Neuron (in vitro differentiated cells): ENCODE results near the gene FUBP3.

Experiments used
- H2AFZ ChIP-seq: one replicate; pipeline ENCODE4 v1.6.1; 2013; ENCODE audit warnings: low read depth, mild to moderate bottlenecking, inconsistent platforms, low read length, moderate library complexity
- H3K27me3 ChIP-seq: one replicate; pipeline ENCODE4 v1.6.1; 2013; ENCODE audit warnings: low read length; ENCODE audit not compliant: insufficient read depth
- H3K36me3 ChIP-seq: one replicate; pipeline ENCODE4 v1.6.1; 2013; ENCODE audit warnings: low read length; ENCODE audit not compliant: insufficient read depth
- H3K4me1 ChIP-seq: one replicate; pipeline ENCODE4 v1.6.1; 2013; ENCODE audit warnings: low read length; ENCODE audit not compliant: insufficient read depth
- H3K4me3 ChIP-seq: 2 replicates; pipeline ENCODE4 v1.5.1; 2013; ENCODE audit warnings: mild to moderate bottlenecking, low read length, moderate library complexity
- H3K9me3 ChIP-seq: one replicate; pipeline ENCODE4 v1.6.1; 2013; ENCODE audit warnings: low read length

The FUBP3 gene

DNA sequence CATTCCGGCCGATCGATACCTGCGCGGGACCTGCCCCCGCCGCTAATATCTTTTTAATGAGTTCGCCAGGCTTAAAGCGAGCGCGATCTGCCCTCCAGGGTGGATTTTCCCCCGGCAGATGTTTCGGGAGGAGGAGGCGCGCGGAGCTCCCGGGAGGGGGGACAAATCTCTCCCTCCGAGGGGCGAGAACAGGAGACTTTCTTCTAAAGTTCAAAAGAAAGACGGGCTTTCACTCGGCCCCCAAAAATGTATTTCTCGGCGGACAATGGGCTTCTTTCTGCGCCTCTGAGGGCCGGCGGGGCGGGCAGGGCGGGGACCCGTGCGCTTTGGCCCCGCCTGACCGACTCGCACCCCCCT lies 80.9 kb downstream of the FUBP3 start:
- peak overlapping the region; percentile 39 for H3K4me3 ChIP-seq
- H3K36me3 ChIP-seq, result no peaks in the 10 kb centered on the region
- peaks cover 74% of the 10 kb centered on the region for H3K27me3 ChIP-seq

DNA sequence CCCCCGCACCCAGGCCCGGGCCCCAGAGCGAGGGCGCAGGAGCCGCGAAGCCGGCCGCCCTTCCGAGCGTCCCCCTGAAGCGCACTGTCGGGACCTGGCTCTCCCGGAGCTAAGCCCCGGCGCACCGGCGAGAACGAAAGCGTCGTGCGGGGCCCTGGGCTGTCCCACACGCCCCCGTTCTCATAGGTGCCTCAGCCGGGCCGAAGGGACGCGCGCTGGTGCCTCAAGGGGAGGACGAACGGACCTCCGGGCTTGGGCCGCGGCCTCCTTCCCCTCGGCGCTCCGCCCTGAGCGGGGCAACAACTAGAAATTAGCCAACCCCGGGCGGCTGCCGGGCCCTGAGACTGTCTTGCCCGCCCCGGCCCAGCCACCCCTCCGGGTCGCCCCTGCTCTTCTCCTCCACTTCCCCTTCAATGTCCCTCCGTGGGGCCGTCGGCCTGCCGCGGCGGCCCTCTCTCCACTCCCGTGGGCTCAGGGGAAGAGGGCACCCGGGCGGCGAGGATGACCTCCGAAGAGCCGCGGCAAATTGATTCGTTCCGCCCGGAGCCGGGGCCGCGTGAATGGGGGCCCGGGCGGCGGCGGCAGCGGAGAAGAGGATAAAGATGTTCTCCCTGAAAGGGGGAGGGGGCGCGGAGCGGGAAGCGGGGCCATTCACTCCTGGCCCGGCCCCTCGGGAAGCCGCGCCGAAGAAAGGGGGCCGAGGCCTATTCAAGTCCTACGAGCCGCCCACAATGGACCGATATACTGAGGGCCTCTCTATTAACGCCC lies 81.5 kb downstream of the FUBP3 start:
- H2AFZ ChIP-seq, result peak overlapping the region; percentile 56
- peaks cover 76% of the 10 kb centered on the region for H3K27me3 ChIP-seq
- H3K36me3 ChIP-seq, result no peaks in the 10 kb centered on the region
- H3K9me3 ChIP-seq, result peaks cover 2% of the 10 kb centered on the region
- peak overlapping the region; percentile 39 for H3K4me3 ChIP-seq
- peaks cover 34% of the 10 kb centered on the region for H3K4me1 ChIP-seq

More for the DNA sequence above, 80.9 kb downstream of the FUBP3 start:
- Histone ChIP-seq H3K9me3 (peaks cover 2% of the 10 kb centered on the region), H3K4me1 (peaks cover 32% of the 10 kb centered on the region), H2AFZ (peak overlapping the region; percentile 56)

DNA sequence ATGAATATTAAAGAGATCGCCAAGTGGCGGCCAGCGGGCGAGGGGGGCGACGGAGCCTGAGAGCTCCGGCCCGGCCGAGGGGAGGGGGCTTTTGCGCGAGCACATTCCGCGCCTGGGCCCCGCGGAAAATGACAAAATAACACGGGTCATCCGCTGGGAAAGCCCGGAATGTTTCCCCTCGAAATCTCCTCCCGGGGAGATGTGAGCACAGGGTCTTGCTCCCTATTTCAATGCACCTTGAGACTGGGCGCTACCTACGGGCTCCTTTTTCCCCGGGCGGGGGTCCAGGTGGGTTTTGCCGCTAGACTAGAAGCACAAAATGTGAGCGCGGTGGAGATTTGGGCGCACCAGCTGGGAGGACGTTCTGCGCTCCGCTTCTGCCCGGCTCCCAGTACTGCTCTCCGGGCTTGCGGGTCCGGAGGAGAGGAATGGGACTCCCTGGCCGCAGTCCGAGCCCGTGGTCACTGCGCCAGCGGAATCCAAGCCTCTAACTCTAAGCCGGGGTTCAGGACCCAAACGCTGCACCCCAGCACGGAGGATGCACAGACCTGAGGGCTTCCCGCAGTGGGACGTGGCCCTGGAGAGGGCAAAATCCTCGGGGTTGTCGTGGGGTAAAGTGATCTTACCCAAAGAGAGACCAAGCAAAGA lies 82.2 kb downstream of the FUBP3 start:
- H3K36me3 ChIP-seq, result no peaks in the 10 kb centered on the region
- peak overlapping the region; percentile 37 for H3K4me3 ChIP-seq
- H3K4me1 ChIP-seq, result peaks cover 41% of the 10 kb centered on the region

DNA sequence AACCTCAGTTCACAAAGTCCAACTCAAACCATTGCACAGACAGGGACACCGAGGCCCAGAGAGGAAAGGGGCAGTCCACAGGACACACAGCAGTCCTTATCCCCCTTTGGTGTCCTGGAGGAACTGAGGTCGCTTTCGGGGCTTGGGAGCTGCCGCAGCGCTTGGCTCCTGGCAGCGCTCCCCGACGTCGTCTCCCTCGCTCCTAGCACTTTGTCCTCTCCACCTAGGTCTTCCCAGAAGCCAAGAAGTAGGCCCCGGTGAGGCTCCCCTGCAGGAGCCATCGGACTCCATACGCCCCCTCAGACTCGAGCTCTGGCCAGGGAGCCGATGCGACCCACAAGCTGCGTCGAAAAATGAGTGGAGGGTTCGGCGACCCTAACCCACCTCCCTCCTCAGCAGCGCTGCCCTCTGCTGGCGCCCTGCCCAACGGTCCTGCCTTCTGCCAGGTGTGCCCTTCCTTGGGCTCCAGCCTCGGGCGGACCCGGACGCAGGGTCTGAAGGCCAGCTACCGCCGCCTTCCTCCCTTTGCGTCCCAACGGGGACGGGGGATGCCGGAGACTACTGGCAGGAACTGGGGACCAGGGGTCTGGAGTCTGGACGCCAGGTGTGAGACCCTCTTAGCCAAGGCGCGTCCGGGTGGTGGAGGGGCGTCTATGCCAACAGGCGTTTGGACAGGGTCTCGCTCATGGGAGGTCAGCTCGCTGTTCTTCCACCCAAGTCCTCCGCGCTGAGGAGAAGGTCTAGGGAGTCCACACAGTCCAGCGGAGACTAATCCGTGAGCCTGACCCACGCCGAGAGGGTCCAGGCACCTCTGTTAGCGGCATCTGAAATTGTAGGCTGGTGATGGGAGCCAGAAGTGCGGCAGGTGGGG lies 83.0 kb downstream of the FUBP3 start:
- H3K27me3 ChIP-seq, result peaks cover 78% of the 10 kb centered on the region
- H3K4me3 ChIP-seq, result peak overlapping the region; percentile 56
- H3K36me3 ChIP-seq, result no peaks in the 10 kb centered on the region
- H2AFZ ChIP-seq, result no peak overlapping the region
- peaks cover 2% of the 10 kb centered on the region for H3K9me3 ChIP-seq
- peaks cover 42% of the 10 kb centered on the region for H3K4me1 ChIP-seq

More for the DNA sequence above, 82.2 kb downstream of the FUBP3 start:
- H3K27me3 ChIP-seq, result peaks cover 76% of the 10 kb centered on the region
- H3K9me3 ChIP-seq, result peaks cover 2% of the 10 kb centered on the region
- H2AFZ ChIP-seq, result peak overlapping the region; percentile 56

DNA sequence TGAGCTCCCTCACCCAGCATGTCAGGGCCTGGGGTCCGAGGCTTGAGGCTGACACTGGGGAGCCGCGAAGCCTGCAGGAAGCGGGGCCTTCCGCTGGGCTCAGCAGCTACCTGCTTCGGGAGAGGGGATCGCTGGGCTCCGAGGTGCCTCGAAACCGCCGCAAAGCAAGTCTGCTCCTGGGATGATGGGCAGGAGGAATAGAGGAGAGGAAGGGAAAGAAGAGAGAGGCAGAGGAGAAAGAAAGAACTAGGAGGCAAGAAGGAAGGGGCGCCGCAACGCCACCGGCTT lies 83.5 kb downstream of the FUBP3 start:
- Histone ChIP-seq H3K4me3 (peak overlapping the region; percentile 56), H2AFZ (no peak overlapping the region), H3K4me1 (peaks cover 42% of the 10 kb centered on the region), H3K27me3 (peaks cover 83% of the 10 kb centered on the region), H3K9me3 (peaks cover 3% of the 10 kb centered on the region), H3K36me3 (no peaks in the 10 kb centered on the region)

DNA sequence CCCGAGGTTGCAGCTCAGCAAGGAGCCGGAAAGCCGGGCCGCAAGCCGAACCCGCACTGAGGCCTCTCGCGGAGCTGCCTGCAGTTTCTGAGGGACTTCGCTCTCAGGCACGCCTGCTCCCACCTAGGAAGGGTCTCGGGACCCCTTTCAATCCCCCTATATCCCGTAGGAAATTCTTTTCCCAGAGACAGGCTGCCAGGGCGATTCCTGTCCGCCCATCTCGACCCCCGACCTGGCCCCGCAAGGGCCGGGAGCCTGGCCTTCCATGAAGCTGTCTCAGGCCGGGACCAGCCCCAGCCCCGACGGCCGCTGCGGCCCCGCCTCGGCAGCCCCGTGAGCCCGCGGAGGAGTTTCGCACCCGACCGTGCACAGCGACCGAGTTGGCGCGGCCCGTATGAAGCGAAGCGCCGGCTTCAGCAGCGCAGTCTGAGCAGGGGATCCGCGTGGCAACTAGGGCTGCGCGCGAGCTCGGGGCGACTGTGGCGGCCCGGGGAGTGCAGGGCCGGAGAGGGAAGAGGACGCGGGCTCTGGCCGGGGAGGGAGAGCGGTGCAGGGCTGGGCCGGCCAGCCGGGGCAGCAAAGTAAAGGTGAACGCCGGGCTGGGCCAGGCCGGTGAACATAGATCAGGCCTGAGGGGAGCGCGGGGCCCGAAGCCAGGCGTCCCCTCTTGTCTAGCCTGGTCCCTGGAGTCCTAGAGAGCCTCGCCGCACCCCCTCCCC lies 84.0 kb downstream of the FUBP3 start:
- Histone ChIP-seq H3K36me3 (no peaks in the 10 kb centered on the region), H3K9me3 (peaks cover 5% of the 10 kb centered on the region), H3K4me3 (peak overlapping the region; percentile 56), H3K27me3 (peaks cover 83% of the 10 kb centered on the region), H2AFZ (no peak overlapping the region), H3K4me1 (peaks cover 42% of the 10 kb centered on the region)

DNA sequence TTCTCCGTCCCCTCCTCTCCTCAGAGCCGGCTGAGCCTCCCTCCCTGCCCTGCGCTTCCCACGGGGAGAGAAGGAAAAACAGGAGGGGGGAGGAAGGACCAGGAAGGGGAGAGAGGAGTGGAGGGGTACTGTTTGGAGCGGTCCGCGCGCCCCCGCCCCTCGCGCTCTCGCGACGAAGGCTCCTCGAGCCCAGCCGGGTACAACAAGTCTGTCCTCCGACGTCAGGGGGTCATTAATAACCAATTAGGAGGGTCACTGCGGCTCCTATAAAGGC lies 84.5 kb downstream of the FUBP3 start:
- H3K36me3 ChIP-seq, result no peaks in the 10 kb centered on the region
- H3K27me3 ChIP-seq, result peaks cover 80% of the 10 kb centered on the region
- peak overlapping the region; percentile 56 for H3K4me3 ChIP-seq
- H2AFZ ChIP-seq, result peak overlapping the region; percentile 7
- peaks cover 42% of the 10 kb centered on the region for H3K4me1 ChIP-seq
- peaks cover 3% of the 10 kb centered on the region for H3K9me3 ChIP-seq

DNA sequence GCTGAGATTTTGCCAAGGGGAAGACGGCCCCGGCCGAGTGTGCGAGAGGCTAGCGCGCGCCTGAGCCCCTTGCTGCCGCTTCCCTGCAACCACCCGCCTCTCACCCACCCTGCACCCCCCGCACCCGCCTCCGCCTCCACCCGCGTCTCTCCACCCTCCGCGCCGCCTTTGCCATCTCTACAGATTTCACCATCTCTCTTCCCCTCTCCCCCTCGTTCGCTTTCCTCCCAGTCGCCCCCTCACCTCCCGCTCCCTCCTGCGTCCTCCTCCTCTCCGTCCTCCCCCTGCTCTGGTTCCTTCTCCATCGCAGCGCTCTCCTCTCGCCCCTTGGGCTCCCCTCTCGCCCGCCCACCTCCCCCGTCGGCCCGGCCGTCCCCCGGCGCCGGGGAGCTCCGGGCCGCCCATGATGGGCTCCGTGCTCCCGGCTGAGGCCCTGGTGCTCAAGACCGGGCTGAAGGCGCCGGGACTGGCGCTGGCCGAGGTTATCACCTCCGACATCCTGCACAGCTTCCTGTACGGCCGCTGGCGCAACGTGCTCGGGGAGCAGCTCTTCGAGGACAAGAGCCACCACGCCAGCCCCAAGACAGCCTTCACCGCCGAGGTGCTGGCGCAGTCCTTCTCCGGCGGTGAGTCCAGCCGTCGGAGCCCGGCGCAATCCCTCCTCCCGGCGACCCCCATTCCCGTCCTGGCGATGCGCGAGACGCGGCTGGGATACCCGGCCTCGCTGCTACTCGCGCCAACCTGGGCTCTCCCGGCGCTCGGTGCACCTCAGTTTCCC lies 85.1 kb downstream of the FUBP3 start, which contains the start of gene PRDM12:
TSS of gene PRDM12 (plus strand) at position 344 of the 778 bp plus-strand sequence. CDS start at position 404, 60 bp downstream.
- Histone ChIP-seq H2AFZ (peak within 1 kb of the TSS; percentile 7), H3K4me1 (peaks cover 42% of the 10 kb centered on the region), H3K27me3 (peaks cover 75% of the 10 kb centered on the region), H3K36me3 (no peaks in the 10 kb centered on the region), H3K4me3 (peak within 1 kb of the TSS; percentile 56), H3K9me3 (peaks cover 3% of the 10 kb centered on the region)

DNA sequence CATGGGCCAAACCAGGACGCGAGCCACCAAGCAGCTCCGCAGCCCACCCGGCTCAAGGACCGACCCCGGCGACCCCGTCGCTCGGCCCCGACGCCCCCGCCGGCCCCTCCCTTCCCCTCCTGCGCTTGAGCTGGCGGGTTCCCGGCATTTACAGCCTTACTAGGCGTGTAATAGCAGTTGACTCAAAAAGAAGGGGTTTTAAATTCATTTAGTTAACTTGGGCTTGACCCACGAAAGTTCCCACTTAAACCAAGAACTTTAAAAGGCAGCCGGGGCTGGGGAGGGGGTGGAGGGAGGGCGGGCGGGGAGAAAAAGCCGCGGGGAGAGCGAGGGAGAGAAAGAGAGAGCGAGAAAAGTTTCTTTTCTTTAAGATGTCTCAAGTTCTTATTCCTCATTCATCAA lies 85.7 kb downstream of the FUBP3 start:
- peak overlapping the region; percentile 56 for H3K4me3 ChIP-seq
- H2AFZ ChIP-seq, result no peak overlapping the region
- H3K9me3 ChIP-seq, result peaks cover 3% of the 10 kb centered on the region
- peaks cover 42% of the 10 kb centered on the region for H3K4me1 ChIP-seq
- peaks cover 75% of the 10 kb centered on the region for H3K27me3 ChIP-seq
- no peaks in the 10 kb centered on the region for H3K36me3 ChIP-seq

DNA sequence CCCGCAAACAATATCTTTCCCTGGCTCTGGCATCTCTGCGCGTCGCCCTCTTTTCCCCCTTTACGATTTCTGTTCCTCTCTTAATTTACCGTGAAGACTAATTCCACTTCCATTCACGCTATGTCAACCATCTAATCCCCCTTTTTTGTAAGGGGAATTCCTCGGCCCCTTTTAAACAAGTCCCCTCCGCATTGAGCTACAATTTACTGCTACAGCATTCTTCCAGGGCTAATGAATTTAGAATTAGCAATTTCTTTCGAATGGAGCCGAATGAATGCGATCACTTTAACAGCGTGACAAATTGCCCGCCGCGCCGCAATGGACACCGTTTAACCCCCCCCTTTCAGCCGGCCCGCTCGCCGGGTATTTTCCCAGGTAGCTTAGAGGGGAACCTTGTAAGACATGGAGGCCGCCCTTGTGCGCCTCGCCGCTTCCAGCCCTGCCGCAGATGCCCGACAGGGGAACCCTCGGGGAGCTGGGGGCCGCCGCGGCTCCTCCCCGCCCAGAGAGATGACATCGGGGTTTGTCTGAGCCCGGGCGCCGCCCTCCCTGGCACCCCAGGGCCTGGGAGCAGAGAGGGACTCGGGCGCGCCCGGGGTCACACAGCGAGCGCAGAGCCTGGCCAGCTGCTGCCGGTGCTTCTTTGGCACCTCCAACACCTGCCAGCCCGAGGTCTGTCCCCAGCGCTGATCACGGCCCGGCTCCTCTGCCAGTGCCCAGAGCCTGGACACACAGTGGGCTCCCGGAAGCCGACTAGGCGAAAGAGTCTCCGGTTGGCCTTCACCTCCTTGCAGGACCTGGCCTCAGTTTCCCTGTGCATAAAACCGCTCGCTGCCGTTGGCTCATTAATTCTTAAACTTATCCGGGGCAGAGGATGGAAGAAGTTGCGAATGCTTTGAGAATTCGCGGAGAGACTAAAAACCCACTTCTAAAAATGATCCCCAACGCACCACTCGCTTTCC lies 86.3 kb downstream of the FUBP3 start:
- Histone ChIP-seq H3K36me3 (no peaks in the 10 kb centered on the region), H3K9me3 (peaks cover 3% of the 10 kb centered on the region), H3K4me3 (peak overlapping the region; percentile 56), H2AFZ (no peak overlapping the region), H3K4me1 (peaks cover 40% of the 10 kb centered on the region), H3K27me3 (peaks cover 80% of the 10 kb centered on the region)

DNA sequence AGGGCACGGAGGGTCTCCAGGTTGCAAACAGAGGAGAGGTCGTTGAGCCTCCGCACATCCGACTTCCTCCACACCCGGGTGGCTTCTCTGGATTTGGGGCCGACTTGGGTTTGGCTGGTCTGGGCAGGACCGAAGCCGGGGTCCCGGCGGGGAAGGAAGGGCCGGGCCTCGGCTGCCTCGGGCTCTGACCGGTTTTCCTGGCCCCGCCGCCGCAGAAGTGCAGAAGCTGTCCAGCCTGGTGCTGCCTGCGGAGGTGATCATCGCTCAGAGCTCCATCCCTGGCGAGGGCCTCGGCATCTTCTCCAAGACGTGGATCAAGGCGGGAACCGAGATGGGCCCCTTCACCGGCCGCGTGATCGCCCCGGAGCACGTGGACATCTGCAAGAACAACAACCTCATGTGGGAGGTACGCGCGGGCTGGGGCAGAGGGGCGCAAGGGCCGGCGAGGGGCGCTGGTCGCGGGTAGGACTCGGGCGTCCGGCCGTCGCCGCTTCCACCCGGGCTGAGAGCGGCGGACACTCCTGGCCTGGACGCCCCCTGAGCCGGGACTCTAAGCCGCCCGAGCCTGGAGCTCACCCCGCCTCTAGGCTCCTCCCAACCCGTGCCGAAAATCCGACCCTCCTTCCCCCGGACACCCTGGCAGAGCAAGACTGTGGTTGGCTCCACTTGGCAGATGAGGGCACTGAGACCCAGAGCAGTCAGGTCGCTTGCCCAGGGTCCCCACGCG lies 87.2 kb downstream of the FUBP3 start:
- peaks cover 83% of the 10 kb centered on the region for H3K27me3 ChIP-seq
- H3K4me3 ChIP-seq, result peak overlapping the region; percentile 56
- H3K36me3 ChIP-seq, result no peaks in the 10 kb centered on the region
- H3K4me1 ChIP-seq, result peaks cover 34% of the 10 kb centered on the region
- peaks cover 3% of the 10 kb centered on the region for H3K9me3 ChIP-seq
- no peak overlapping the region for H2AFZ ChIP-seq
